RWPE2 (cell line): ENCODE results near the gene ARGFX.

ENCODE experiments used
- ATAC-seq: fragments of 200-7000 bp; cut with Tn5 transposase; 3 replicates; pipeline ENCODE4 v1.9.1; 2021; ENCODE audit warnings: low read depth
- DNase-seq: peaks from one replicate; pipeline ENCODE4 v3.0.0-alpha.2; 2020; ENCODE audit warnings: low spot score
- H3K27ac ChIP-seq: fragments of 450-650 bp; 2 replicates; pipeline ENCODE4 v1.5.1; 2017; ENCODE audit warnings: mild to moderate bottlenecking; ENCODE audit not compliant: poor library complexity, severe bottlenecking
- H3K27me3 ChIP-seq: fragments of 250-450 bp; sonication (Bioruptor Pico); 2 replicates; pipeline ENCODE4 v1.5.1; 2021; ENCODE audit warnings: mild to moderate bottlenecking, moderate library complexity; ENCODE audit not compliant: insufficient read depth, poor library complexity, severe bottlenecking
- H3K36me3 ChIP-seq: fragments of 250-450 bp; sonication (Bioruptor Pico); 2 replicates; pipeline ENCODE4 v1.5.1; 2020; ENCODE audit warnings: low read depth, mild to moderate bottlenecking, moderate library complexity
- H3K4me1 ChIP-seq: fragments of 250-450 bp; sonication (Bioruptor Pico); 2 replicates; pipeline ENCODE4 v1.5.1; 2021; ENCODE audit warnings: mild to moderate bottlenecking, moderate library complexity; ENCODE audit not compliant: insufficient read depth, poor library complexity, severe bottlenecking
- H3K4me3 ChIP-seq: fragments of 250-450 bp; sonication (Bioruptor Pico); 2 replicates; pipeline ENCODE4 v1.5.1; 2021; ENCODE audit warnings: mild to moderate bottlenecking, moderate library complexity; ENCODE audit not compliant: severe bottlenecking
- H3K9me3 ChIP-seq: fragments of 250-450 bp; sonication (Bioruptor Pico); 2 replicates; pipeline ENCODE4 v1.5.1; 2021; ENCODE audit warnings: mild to moderate bottlenecking, moderate library complexity; ENCODE audit not compliant: severe bottlenecking
- TF ChIP-seq, protein P1 (sequence below): fragments of 450-650 bp; IDR thresholded peaks from one replicate; pipeline ENCODE4 v1.5.1; 2017; ENCODE audit warnings: mild to moderate bottlenecking, moderate library complexity; ENCODE audit not compliant: poor library complexity, severe bottlenecking

ARGFX gene

DNA sequence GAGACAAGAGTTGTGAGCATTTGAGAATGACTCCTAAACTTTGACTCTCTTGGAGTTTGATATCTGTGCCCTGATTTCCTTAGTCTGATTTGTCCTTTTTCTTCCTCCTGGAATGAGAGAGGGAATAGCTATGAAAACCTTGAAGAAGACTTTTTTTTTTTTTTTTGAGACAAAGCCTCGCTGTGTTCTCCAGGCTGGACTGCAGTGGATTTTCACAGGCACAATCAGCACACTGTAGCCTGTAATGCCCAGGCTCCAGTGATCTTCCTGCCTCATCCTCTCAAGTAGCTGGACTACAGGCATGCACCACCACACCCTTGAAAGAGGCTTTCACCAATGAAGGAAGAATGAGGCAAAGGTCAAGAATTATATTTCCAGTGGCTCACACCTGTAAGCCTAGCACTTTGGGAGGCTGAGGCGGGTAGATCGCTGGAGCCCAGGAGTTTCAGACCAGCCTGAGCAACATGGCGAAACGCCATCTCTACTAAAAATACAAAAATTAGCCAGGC lies 10.3 kb upstream of the ARGFX start:
- TF ChIP-seq, protein P1, sequence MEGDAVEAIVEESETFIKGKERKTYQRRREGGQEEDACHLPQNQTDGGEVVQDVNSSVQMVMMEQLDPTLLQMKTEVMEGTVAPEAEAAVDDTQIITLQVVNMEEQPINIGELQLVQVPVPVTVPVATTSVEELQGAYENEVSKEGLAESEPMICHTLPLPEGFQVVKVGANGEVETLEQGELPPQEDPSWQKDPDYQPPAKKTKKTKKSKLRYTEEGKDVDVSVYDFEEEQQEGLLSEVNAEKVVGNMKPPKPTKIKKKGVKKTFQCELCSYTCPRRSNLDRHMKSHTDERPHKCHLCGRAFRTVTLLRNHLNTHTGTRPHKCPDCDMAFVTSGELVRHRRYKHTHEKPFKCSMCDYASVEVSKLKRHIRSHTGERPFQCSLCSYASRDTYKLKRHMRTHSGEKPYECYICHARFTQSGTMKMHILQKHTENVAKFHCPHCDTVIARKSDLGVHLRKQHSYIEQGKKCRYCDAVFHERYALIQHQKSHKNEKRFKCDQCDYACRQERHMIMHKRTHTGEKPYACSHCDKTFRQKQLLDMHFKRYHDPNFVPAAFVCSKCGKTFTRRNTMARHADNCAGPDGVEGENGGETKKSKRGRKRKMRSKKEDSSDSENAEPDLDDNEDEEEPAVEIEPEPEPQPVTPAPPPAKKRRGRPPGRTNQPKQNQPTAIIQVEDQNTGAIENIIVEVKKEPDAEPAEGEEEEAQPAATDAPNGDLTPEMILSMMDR = no peak
- H3K4me1 ChIP-seq = no peaks in the 10 kb centered on the region
- DNase-seq (no peak), ATAC-seq (no peak)
- H3K36me3 ChIP-seq = no peaks in the 10 kb centered on the region
- H3K4me3 ChIP-seq = no peak overlapping the region
- no peaks in the 10 kb centered on the region for H3K27me3 ChIP-seq
- no peaks in the 10 kb centered on the region for H3K9me3 ChIP-seq
- H3K27ac ChIP-seq = no peak overlapping the region

DNA sequence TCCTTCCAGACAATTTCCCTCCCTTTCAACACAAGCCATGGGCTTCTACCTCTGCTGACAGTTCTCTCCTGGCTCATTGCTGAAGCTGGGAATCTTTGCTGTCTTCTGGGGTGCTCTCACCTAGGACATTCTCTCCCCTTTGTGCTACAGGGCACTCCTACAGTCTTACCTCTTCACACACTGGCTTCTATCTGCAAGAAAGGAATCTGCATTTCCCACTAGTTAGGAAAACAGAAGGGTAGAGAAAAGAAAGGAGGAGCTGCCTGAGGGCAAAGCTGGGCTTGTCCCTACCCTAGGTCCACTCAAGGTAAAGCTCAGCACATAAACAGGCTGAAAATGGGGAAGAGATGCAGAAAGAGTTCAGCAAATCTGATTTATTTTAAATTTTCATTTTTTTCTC lies 5.6 kb upstream of the ARGFX start:
- TF ChIP-seq, protein P1 = no peak
- H3K27ac ChIP-seq = no peak overlapping the region
- H3K27me3 ChIP-seq = no peaks in the 10 kb centered on the region
- no peaks in the 10 kb centered on the region for H3K9me3 ChIP-seq
- no peak overlapping the region for H3K4me3 ChIP-seq
- ATAC-seq (no peak), DNase-seq (no peak)
- H3K36me3 ChIP-seq = no peaks in the 10 kb centered on the region
- H3K4me1 ChIP-seq = no peaks in the 10 kb centered on the region

DNA sequence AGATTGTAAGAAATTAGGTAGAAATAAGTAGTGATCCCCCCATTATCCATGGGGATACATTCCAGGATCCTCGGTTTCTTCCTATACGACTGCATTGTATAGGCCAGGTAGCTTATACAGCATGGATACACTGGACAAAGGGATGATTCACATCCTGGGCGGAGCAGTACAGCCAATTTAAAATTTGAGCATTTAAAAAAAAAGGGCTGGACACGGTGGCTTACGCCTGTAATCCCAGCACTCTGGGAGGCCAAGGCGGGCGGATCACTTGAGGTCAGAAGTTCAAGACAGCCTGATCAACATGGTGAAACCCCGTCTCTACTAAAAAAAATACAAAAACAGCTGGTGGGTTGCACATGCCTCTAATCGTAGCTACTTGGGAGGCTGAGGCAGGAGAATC lies 976 bp upstream of the ARGFX start:
- Histone ChIP-seq H3K27ac (no peak overlapping the region), H3K36me3 (no peaks in the 10 kb centered on the region)

DNA sequence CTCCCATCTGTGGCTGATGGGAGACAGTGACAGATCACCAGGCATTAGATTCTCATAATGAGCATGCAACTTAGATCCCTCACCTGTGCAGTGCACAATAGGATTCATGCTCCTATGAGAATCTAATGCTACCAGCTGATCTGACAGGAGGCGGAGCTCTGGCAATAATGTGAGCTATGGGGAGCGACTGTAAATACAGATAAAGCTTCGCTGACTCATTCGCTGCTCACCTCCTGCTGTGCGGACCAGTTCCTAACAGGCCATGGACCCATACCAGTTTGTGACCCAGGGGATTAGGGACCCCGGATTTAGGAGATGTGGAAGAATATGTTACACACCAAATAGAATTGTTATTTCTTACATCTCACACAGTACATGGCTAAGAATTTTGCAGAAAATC lies 6.7 kb downstream of the ARGFX start:
- no peaks in the 10 kb centered on the region for H3K9me3 ChIP-seq
- TF ChIP-seq, protein P1 = no peak
- DNase-seq = no peak

More for the DNA sequence above, 976 bp upstream of the ARGFX start:
- Histone ChIP-seq H3K9me3 (no peaks in the 10 kb centered on the region), H3K27me3 (no peaks in the 10 kb centered on the region), H3K4me1 (no peaks in the 10 kb centered on the region), H3K4me3 (no peak overlapping the region)
- 0 out of 3 replicates have a peak, but pooled peaks have one; percentile 29 for ATAC-seq
- no peak for DNase-seq
- TF ChIP-seq, protein P1 = no peak

DNA sequence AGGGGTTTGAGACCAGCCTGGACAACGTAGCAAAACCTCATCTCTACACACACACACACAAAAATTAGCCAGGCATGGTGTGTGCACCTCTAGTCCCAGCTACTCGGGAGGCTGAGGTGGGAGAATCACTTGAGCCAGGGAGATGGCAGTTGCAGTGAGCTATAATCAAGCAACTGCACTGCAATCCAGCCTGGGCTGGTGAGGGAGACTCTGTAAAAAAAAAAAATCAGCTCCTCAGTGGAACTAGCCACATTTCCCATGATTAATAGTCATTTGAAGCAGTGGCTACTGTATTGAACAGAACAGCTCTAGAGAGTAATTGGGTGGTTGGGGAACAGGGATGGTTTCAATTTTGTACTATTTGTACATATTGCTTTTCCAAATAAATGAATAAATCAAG lies 13.9 kb downstream of the ARGFX start:
- TF ChIP-seq, protein P1 = no peak
- ATAC-seq = no peak

More for the DNA sequence above, 6.7 kb downstream of the ARGFX start:
- Histone ChIP-seq H3K27me3 (no peaks in the 10 kb centered on the region), H3K4me1 (no peaks in the 10 kb centered on the region), H3K36me3 (no peaks in the 10 kb centered on the region), H3K4me3 (no peak overlapping the region), H3K27ac (no peak overlapping the region)
- peak; percentile 94 for ATAC-seq

More for the DNA sequence above, 13.9 kb downstream of the ARGFX start:
- Histone ChIP-seq H3K27me3 (no peaks in the 10 kb centered on the region), H3K9me3 (no peaks in the 10 kb centered on the region), H3K36me3 (no peaks in the 10 kb centered on the region), H3K27ac (no peak overlapping the region), H3K4me1 (no peaks in the 10 kb centered on the region), H3K4me3 (no peak overlapping the region)
- no peak for DNase-seq
